Measurements from ENCODE around the gene FAM193A.
"Not testable (repeated sequence)": the region's sequence is repeated elsewhere in the genome, so short reads cannot be mapped to it uniquely, and the experiment has no call there.

FAM193A gene

DNA sequence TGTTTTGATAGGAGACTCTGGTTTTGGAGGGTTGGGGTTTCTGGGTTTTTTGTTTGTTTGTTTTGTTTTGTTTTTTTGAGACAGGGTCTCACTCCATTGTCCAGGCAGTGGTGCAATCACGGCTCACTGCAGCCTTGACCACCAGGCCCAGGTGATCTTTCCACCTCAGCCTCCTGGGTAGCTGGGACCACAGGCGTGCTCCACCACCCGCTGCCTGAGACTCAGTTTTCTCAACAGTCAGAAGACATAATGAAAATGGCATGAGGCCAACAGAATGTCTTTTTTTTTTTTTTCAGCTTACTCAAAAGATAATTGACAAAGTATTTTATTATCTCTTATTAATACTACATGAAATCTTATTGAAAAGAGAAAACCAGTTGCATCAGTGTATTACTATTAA, 187.3 kb downstream of the FAM193A start:
- no peak for DNase-seq (ENCODE audit: low read depth)

DNA sequence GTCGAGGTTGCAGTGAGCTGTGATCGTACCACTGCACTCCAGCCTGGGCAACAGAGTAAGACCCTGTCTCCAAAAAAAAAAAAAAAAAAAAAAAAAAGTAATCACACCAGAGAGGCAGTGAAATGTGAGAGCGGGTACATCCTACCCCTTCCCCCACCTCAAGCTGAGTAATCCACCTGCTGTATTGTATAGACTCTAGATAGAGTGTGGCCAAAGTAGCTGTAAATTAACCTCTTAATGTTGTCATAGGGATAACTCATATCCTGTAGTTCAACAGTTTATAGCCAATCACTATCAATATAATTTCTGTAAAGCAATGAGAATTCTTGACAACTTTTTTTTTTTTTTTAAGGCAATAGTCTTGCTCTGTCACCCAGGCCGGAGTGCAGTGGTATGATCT, 188.9 kb downstream of the FAM193A start:
- TF ChIP-seq, protein P1, sequence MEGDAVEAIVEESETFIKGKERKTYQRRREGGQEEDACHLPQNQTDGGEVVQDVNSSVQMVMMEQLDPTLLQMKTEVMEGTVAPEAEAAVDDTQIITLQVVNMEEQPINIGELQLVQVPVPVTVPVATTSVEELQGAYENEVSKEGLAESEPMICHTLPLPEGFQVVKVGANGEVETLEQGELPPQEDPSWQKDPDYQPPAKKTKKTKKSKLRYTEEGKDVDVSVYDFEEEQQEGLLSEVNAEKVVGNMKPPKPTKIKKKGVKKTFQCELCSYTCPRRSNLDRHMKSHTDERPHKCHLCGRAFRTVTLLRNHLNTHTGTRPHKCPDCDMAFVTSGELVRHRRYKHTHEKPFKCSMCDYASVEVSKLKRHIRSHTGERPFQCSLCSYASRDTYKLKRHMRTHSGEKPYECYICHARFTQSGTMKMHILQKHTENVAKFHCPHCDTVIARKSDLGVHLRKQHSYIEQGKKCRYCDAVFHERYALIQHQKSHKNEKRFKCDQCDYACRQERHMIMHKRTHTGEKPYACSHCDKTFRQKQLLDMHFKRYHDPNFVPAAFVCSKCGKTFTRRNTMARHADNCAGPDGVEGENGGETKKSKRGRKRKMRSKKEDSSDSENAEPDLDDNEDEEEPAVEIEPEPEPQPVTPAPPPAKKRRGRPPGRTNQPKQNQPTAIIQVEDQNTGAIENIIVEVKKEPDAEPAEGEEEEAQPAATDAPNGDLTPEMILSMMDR (conservative IDR thresholded peaks at IDR 0.05; ENCODE audit: control insufficient read depth, insufficient read depth, low read depth, low read length), result no peak
- no peak for DNase-seq (ENCODE audit: low read depth)
- no peak overlapping the region for H3K4me3 ChIP-seq (ENCODE audit: control insufficient read depth, low read depth, low read length)

More for the DNA sequence above, 187.3 kb downstream of the FAM193A start:
- TF ChIP-seq, protein P1 (conservative IDR thresholded peaks at IDR 0.05; ENCODE audit: control insufficient read depth, insufficient read depth, low read depth, low read length), result no peak
- H3K4me3 ChIP-seq (ENCODE audit: control insufficient read depth, low read depth, low read length), result no peak overlapping the region

DNA sequence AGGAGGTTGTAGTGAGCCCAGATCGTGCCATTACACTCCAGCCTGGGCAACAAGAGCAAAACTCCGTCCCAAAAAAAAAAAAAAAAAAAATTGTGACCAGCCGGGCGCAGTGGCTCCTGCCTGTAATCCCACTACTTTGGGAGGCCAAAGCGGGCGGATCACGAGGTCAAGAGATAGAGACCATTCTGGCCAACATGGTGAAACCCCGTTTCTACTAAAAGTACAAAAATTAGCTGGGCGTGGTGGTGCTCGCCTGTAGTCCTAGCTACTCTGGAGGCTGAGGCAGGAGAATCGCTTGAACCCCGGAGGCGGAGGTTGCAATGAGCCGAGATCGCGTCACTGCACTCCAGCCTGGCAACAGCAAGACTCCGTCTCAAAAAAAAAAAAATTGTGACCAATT, 190.4 kb downstream of the FAM193A start:
- DNase-seq (ENCODE audit: low read depth); H3K4me3 ChIP-seq (ENCODE audit: control insufficient read depth, low read depth, low read length): not testable (repeated sequence)

DNA sequence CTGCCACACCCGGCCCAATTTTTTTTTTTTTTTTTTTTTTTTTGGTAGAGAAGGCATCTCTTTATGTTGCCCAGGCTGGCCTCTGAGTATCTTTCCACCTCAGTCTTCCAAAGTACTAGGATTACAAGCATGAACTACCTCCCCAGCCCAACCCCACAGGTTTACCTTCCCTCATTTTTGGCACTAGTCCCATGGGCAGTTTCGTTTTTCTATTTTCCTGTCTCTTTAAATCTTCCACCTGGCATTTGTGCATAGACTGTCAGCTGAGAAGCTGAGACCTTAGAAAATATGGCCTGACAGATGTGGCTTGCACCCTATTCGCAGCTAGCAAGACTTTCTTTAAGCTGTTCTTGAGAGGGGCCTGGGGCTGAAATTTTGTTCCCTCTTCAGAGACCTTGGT, 191.8 kb downstream of the FAM193A start:
- TF ChIP-seq, protein P1 (conservative IDR thresholded peaks at IDR 0.05; ENCODE audit: control insufficient read depth, insufficient read depth, low read depth, low read length), result no peak
- DNase-seq (ENCODE audit: low read depth), result no peak
- H3K4me3 ChIP-seq (ENCODE audit: control insufficient read depth, low read depth, low read length), result no peak overlapping the region

DNA sequence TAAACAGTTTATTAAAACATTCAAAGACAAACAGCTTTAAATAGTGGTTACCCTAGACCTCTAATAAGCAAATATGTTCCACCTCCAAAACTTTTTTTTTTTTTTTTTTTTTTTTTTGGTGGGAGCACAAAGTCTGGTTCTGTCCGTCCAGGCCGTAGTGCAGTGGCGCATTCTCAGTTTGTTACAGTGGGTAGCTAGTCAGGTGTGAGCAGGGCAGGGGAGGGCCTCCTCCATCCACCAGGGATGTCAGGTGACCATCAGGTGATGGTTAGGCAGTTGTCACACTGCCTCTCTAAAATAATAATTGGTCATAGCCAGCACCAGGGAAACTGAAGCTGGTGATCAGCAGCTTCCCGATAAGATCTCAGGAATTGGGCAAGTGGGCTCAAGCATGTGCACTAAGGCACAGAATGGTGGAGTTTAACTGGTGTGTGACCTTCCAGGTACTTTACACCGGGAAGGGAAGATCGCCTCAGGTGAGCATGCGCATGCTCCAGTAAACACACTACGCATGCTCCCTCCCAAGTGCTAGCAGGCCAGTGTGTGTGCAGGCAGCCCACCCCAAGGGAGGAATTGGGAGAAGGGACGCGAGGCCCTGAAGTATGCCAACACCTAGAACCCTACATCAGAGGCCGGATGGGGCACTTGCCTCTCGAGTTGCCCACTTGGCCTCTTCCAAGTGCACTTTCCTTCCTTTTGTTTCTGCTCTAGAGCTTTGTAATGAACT, 192.5 kb downstream of the FAM193A start:
- H3K4me3 ChIP-seq (ENCODE audit: control insufficient read depth, low read depth, low read length), result no peak overlapping the region
- TF ChIP-seq, protein P1 (conservative IDR thresholded peaks at IDR 0.05; ENCODE audit: control insufficient read depth, insufficient read depth, low read depth, low read length), result no peak
- no peak for DNase-seq (ENCODE audit: low read depth)

DNA sequence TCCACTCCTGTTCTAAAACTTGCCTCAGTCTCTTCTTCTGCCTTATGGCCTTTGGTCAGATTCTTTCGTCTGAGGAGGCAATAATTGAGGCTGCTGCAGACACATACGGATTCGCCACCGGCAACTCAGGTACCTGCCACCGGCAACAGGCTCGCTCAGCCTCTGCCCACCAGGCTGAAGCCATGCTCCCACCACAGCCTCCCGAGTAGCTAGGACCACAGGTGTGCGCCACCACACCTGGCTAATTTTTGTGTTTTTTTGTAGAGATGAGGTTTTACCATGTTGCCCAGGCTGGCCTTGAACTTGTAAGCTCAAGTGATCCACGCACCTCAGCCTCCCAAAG, 193.1 kb downstream of the FAM193A start:
- DNase-seq (ENCODE audit: low read depth), result no peak
- TF ChIP-seq, protein P1 (conservative IDR thresholded peaks at IDR 0.05; ENCODE audit: control insufficient read depth, insufficient read depth, low read depth, low read length), result no peak
- H3K4me3 ChIP-seq (ENCODE audit: control insufficient read depth, low read depth, low read length), result no peak overlapping the region

DNA sequence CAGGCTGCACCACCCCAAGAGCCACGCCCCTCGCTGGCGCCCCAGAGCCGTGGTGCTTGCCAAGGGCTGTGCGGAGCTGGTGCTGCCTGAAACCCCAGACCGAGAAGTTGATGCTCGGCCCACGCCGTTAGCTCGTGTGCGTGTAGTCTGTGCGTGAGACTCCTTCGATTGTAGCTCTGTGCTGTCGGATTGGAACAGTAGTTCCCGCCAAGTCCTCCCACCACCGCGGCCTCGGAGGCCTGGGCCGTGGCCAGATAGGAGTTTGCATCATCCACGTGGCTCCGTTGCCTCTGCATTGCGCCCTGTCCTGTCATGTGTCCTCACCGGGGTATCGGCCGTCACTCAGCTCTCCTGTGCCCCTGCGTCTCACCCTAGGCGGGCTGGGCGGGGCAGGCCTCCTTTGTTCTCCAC, 195.5 kb downstream of the FAM193A start:
- TF ChIP-seq, protein P1 (conservative IDR thresholded peaks at IDR 0.05; ENCODE audit: control insufficient read depth, insufficient read depth, low read depth, low read length), result no peak
- peak; percentile 21 for DNase-seq (ENCODE audit: low read depth)
- H3K4me3 ChIP-seq (ENCODE audit: control insufficient read depth, low read depth, low read length), result no peak overlapping the region

Data from fibroblast of mammary gland (primary cell).